Trophoblast cell (in vitro differentiated cells and primary cell): ENCODE data around the gene GPR3.

Source experiments
- DNase-seq, 2 donors: peaks; one replicate each; pipeline ENCODE4 v3.0.0-alpha.2; 2016
- H2AFZ ChIP-seq: 2 replicates; pipeline ENCODE4 v1.6.1; 2013; ENCODE audit warnings: low read length, moderate library complexity, mild to moderate bottlenecking; ENCODE audit not compliant: insufficient read depth, poor library complexity
- H2AK5ac ChIP-seq: 2 replicates; pipeline ENCODE4 v1.6.1; 2013; ENCODE audit warnings: mild to moderate bottlenecking, low read length
- H2BK120ac ChIP-seq: 2 replicates; pipeline ENCODE4 v1.6.1; 2013; ENCODE audit warnings: low read length, mild to moderate bottlenecking, moderate library complexity; ENCODE audit not compliant: insufficient read depth, poor library complexity
- H2BK12ac ChIP-seq: 2 replicates; pipeline ENCODE4 v1.6.1; 2013; ENCODE audit warnings: mild to moderate bottlenecking, low read length, moderate library complexity
- H2BK5ac ChIP-seq: 2 replicates; pipeline ENCODE4 v1.6.1; 2013; ENCODE audit warnings: low read length, low read depth, moderate library complexity, mild to moderate bottlenecking; ENCODE audit not compliant: poor library complexity
- H3K14ac ChIP-seq: 2 replicates; pipeline ENCODE4 v1.6.1; 2013; ENCODE audit warnings: mild to moderate bottlenecking, low read length
- H3K18ac ChIP-seq: 2 replicates; pipeline ENCODE4 v1.6.1; 2013; ENCODE audit warnings: mild to moderate bottlenecking, low read length
- H3K23ac ChIP-seq: 2 replicates; pipeline ENCODE4 v1.6.1; 2013; ENCODE audit warnings: low read length
- H3K27ac ChIP-seq: 2 replicates; pipeline ENCODE4 v1.5.1; 2013; ENCODE audit warnings: low read depth, mild to moderate bottlenecking, inconsistent platforms, low read length, moderate library complexity
- H3K27me3 ChIP-seq: 2 replicates; pipeline ENCODE4 v1.6.1; 2013; ENCODE audit warnings: inconsistent platforms, mild to moderate bottlenecking, low read length, moderate library complexity; ENCODE audit not compliant: insufficient read depth
- H3K36me3 ChIP-seq, 2 experiments: 1 replicate in 1 of 2; 2 replicates in 1 of 2; pipeline ENCODE4 v1.6.1; 2013; ENCODE audit warnings: low read length in 2 of 2, mild to moderate bottlenecking in 2 of 2, moderate library complexity in 1 of 2; ENCODE audit not compliant: insufficient read depth in 2 of 2, control insufficient read depth in 1 of 2
- H3K4ac ChIP-seq: 2 replicates; pipeline ENCODE4 v1.6.1; 2013; ENCODE audit warnings: low read depth, mild to moderate bottlenecking, low read length, moderate library complexity
- H3K4me1 ChIP-seq, 2 experiments: 1 replicate in 1 of 2; 2 replicates in 1 of 2; pipeline ENCODE4 v1.6.1; 2013; ENCODE audit warnings: low read length in 2 of 2, mild to moderate bottlenecking in 2 of 2, moderate library complexity in 1 of 2; ENCODE audit not compliant: insufficient read depth in 2 of 2, control insufficient read depth in 1 of 2
- H3K4me2 ChIP-seq: 2 replicates; pipeline ENCODE4 v1.6.1; 2013; ENCODE audit warnings: inconsistent platforms, mild to moderate bottlenecking, low read length, moderate library complexity
- H3K4me3 ChIP-seq: 2 replicates; pipeline ENCODE4 v1.5.1; 2013; ENCODE audit warnings: mild to moderate bottlenecking, low read depth, low read length, inconsistent platforms
- H3K79me1 ChIP-seq: one replicate; pipeline ENCODE4 v1.6.1; 2013; ENCODE audit warnings: low read length
- H3K79me2 ChIP-seq: 2 replicates; pipeline ENCODE4 v1.6.1; 2013; ENCODE audit warnings: low read length, mild to moderate bottlenecking; ENCODE audit not compliant: control insufficient read depth, insufficient read depth, poor library complexity
- H3K9ac ChIP-seq: 2 replicates; pipeline ENCODE4 v1.6.1; 2013; ENCODE audit warnings: mild to moderate bottlenecking, low read length
- H3K9me3 ChIP-seq: 2 replicates; pipeline ENCODE4 v1.6.1; 2013; ENCODE audit warnings: low read depth, mild to moderate bottlenecking, control low read depth, inconsistent platforms, low read length; ENCODE audit not compliant: insufficient read depth
- H4K12ac ChIP-seq: 2 replicates; pipeline ENCODE4 v1.6.1; 2013; ENCODE audit warnings: low read depth, mild to moderate bottlenecking, low read length, moderate library complexity
- H4K8ac ChIP-seq: 2 replicates; pipeline ENCODE4 v1.6.1; 2013; ENCODE audit warnings: low read depth, mild to moderate bottlenecking, low read length, moderate library complexity
- H4K91ac ChIP-seq: one replicate; pipeline ENCODE4 v1.6.1; 2013; ENCODE audit warnings: low read depth, mild to moderate bottlenecking, low read length, moderate library complexity
- WGBS: extraction: QIAGEN DNeasy Blood & Tissue Kit; methylation state at CpG from one replicate; pipeline ENCODE4 v1.1.7; 2013; ENCODE audit warnings: missing lambda C conversion rate; ENCODE audit not compliant: insufficient read length, insufficient coverage; ENCODE audit errors: extremely low coverage; 5-methylcytosine and 5-hydroxymethylcytosine counted together

The GPR3 gene

DNA sequence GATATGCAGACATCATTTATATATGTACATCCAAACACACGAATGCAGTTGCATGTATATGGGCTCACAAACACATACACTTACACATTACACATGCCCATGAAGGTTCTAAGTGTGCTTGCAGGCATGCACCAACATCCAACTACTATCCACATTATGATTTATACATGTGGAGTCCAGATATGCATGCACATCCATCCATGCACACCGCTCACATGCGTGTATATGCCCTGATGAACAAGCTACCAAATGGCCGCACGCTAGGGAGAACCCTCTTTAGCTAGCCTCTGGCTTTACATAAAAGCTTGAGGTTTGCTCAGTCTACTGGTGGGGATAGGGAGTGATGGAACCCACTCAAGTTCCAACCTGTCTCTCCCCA is 8.5 kb downstream of the GPR3 start:
- Histone ChIP-seq H3K79me1 (peaks cover 4% of the 10 kb centered on the region), H2BK5ac (no peak overlapping the region), H4K12ac (no peak overlapping the region), H3K14ac (no peak overlapping the region), H3K23ac (no peak overlapping the region), H3K4me1 (peaks cover 11 to 20% of the 10 kb centered on the region in 2 experiments), H2BK12ac (no peak overlapping the region), H3K9me3 (peaks cover 4% of the 10 kb centered on the region), H4K91ac (no peak overlapping the region), H3K27me3 (no peaks in the 10 kb centered on the region), H3K27ac (no peak overlapping the region), H2AFZ (no peak overlapping the region), H2BK120ac (no peak overlapping the region), H3K79me2 (no peaks in the 10 kb centered on the region), H3K18ac (no peak overlapping the region), H2AK5ac (no peak overlapping the region), H4K8ac (no peak overlapping the region), H3K9ac (no peak overlapping the region), H3K4ac (no peak overlapping the region), H3K4me3 (no peak overlapping the region), H3K36me3 (no peaks in the 10 kb centered on the region), H3K4me2 (no peak overlapping the region)
- no CpG with 5 or more reads among the region's 5 CpGs for WGBS
- DNase-seq, result no peak

GRCh38 chr1:27402349-27402754 is 9.9 kb downstream of the GPR3 start:
- Histone ChIP-seq H3K4ac (no peak overlapping the region), H4K8ac (peak overlapping the region; percentile 19), H2AK5ac (no peak overlapping the region), H3K9me3 (peaks cover 4% of the 10 kb centered on the region), H2BK12ac (no peak overlapping the region), H3K79me2 (no peaks in the 10 kb centered on the region), H3K4me3 (no peak overlapping the region), H3K14ac (no peak overlapping the region), H3K36me3 (peaks cover 5 to 6% of the 10 kb centered on the region in 2 experiments), H3K27me3 (no peaks in the 10 kb centered on the region), H3K79me1 (peaks cover 4% of the 10 kb centered on the region), H4K91ac (peak overlapping the region; percentile 16), H3K4me2 (no peak overlapping the region), H2BK120ac (no peak overlapping the region), H2BK5ac (no peak overlapping the region), H3K9ac (no peak overlapping the region), H3K18ac (no peak overlapping the region), H3K4me1 (peaks cover 11 to 23% of the 10 kb centered on the region in 2 experiments), H2AFZ (no peak overlapping the region), H3K23ac (no peak overlapping the region), H4K12ac (no peak overlapping the region), H3K27ac (no peak overlapping the region)
- DNase-seq, result peak in 1 of 2 donors; percentile 33
- no CpG with 5 or more reads among the region's 8 CpGs for WGBS

DNA sequence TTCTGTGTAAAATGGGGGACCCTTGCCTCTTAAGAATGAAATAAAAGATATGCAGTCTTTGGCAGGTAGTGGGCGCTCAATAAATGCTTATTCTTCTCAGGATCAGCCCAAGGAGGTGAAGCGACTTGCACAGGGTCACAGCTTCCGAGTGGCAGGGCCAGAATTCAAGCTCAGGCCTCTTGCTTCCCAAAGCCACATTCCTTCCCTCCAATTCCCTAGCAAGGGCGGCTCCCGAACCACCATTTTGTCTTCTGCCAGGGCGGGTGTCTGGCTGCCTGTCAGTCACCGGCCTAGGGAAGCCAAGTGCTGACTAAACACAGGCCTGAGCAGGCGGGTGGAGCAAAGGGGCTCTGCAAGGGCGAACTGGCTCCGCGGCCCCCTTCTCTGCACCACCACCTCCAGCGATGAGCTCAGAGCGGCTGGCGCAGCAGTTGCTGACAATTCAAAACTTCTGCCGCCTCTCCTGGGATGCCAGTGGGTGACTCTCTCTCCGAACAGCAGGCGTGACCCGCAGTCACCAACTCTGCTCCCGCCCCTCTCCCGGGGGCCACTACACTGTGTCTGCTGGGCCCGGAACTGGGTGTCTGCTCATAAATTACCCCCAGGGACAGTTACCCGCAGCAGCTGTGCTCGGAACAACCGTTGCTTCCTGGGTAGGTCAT is 10.8 kb downstream of the GPR3 start:
- Histone ChIP-seq H2BK12ac (no peak overlapping the region), H2BK5ac (no peak overlapping the region), H3K9ac (no peak overlapping the region), H3K79me2 (no peaks in the 10 kb centered on the region), H3K4me1 (peaks cover 11 to 23% of the 10 kb centered on the region in 2 experiments), H4K91ac (no peak overlapping the region), H3K27me3 (no peaks in the 10 kb centered on the region), H2AFZ (no peak overlapping the region), H2BK120ac (no peak overlapping the region), H3K23ac (no peak overlapping the region), H3K14ac (no peak overlapping the region), H3K4me3 (no peak overlapping the region), H3K79me1 (peaks cover 4% of the 10 kb centered on the region), H3K18ac (no peak overlapping the region), H4K12ac (no peak overlapping the region), H3K27ac (peak overlapping the region; percentile 1), H3K4me2 (no peak overlapping the region), H2AK5ac (no peak overlapping the region), H3K36me3 (peaks cover 10 to 15% of the 10 kb centered on the region in 2 experiments), H3K9me3 (peaks cover 4% of the 10 kb centered on the region), H4K8ac (no peak overlapping the region), H3K4ac (no peak overlapping the region)
- DNase-seq, result peak; percentile 85 to 92
- WGBS, result no CpG with 5 or more reads among the region's 24 CpGs

DNA sequence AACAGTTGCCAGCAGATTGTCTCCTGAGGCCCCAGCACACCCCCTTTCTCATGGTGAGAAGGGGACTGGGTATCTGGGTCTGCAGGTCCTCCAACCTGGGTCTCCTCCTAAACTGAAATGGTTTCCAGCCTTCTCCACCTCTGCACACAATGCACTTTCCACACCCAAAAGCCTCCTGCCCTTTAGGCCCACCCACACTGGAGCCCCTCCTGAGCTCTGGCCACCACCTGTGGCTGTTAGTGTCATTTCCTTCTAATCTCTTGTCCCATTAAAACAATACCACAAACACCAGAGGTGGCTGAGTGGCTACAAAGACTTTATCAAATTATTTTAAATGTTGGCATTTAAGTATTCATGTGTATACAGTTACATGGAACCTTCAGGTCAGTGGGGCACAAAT is 11.5 kb downstream of the GPR3 start:
- peaks cover 4% of the 10 kb centered on the region for H3K79me1 ChIP-seq
- no peak overlapping the region for H2BK5ac ChIP-seq
- H3K9me3 ChIP-seq, result peaks cover 4% of the 10 kb centered on the region
- H3K4me3 ChIP-seq, result no peak overlapping the region
- no peak overlapping the region for H2AFZ ChIP-seq
- H3K27me3 ChIP-seq, result no peaks in the 10 kb centered on the region
- H3K14ac ChIP-seq, result no peak overlapping the region
- H3K79me2 ChIP-seq, result no peaks in the 10 kb centered on the region
- H2AK5ac ChIP-seq, result no peak overlapping the region
- H4K12ac ChIP-seq, result no peak overlapping the region
- no peak overlapping the region for H4K91ac ChIP-seq
- peaks cover 11 to 23% of the 10 kb centered on the region in 2 experiments for H3K4me1 ChIP-seq
- H3K36me3 ChIP-seq, result peaks cover 11 to 19% of the 10 kb centered on the region in 2 experiments
- no peak overlapping the region for H3K27ac ChIP-seq
- H3K23ac ChIP-seq, result no peak overlapping the region
- DNase-seq, result no peak
- no peak overlapping the region for H2BK120ac ChIP-seq
- H3K18ac ChIP-seq, result no peak overlapping the region
- no peak overlapping the region for H3K4ac ChIP-seq
- H4K8ac ChIP-seq, result no peak overlapping the region
- no peak overlapping the region for H3K9ac ChIP-seq
- no peak overlapping the region for H2BK12ac ChIP-seq
- H3K4me2 ChIP-seq, result no peak overlapping the region
